Natural killer cell treated with Interleukin-12 subunit alpha and Interleukin-12 subunit beta and Interleukin-15 and Interleukin-18, amount 100 ng/mL, for 72 hours (primary cell): Measurements from ENCODE around the gene GEMIN2. TPM values are rescaled to one million over a fixed set of nuclear protein-coding genes. Genes with fewer than 3 reads are reported as not detected.
"Not testable (repeated sequence)": the region's sequence is repeated elsewhere in the genome, so short reads cannot be mapped to it uniquely, and the experiment has no call there.

ENCODE experiments used
- ATAC-seq, 2 donors: fragments of 150-1000 bp; cut with Tn5 transposase in 1 of 2; sonication (Bioruptor Pico), chemical (Tn5 transposase) in 1 of 2; 2 replicates each; pipeline ENCODE4 v1.10.0; 2021
- DNase-seq: peaks from one replicate; pipeline ENCODE4 v3.0.0; 2022; ENCODE audit warnings: low spot score
- H3K27ac Mint-ChIP-seq, 2 donors: 1 replicate in 1 of 2; 2 replicates in 1 of 2; pipeline ENCODE4 v1.8.0; 2022; ENCODE audit warnings: mixed read lengths in 2 of 2, mild to moderate bottlenecking in 1 of 2, moderate library complexity in 1 of 2
- H3K27me3 Mint-ChIP-seq, 2 donors: 1 replicate in 1 of 2; 2 replicates in 1 of 2; pipeline ENCODE4 v1.8.0; 2022; ENCODE audit warnings: mixed read lengths in 2 of 2
- H3K36me3 Mint-ChIP-seq: one replicate; pipeline ENCODE4 v1.8.0; 2022; ENCODE audit warnings: mixed read lengths
- H3K4me1 Mint-ChIP-seq, 2 donors: 1 replicate in 1 of 2; 2 replicates in 1 of 2; pipeline ENCODE4 v1.8.0; 2022; ENCODE audit warnings: low read depth in 2 of 2, mixed read lengths in 2 of 2, mild to moderate bottlenecking in 1 of 2
- H3K4me3 Mint-ChIP-seq: one replicate; pipeline ENCODE4 v1.8.0; 2022; ENCODE audit warnings: mixed read lengths
- H3K9me3 Mint-ChIP-seq: 2 replicates; pipeline ENCODE4 v1.8.0; 2022; ENCODE audit warnings: mixed read lengths
- total RNA-seq, 2 donors: library from RNA; stranded (reverse); gene quantifications; one replicate each; pipeline ENCODE4 v1.2.3, GENCODE V29; 2022

GEMIN2 gene
- total RNA-seq, 2 donors from 2014 or later = 15.6 to 29.7 TPM

DNA sequence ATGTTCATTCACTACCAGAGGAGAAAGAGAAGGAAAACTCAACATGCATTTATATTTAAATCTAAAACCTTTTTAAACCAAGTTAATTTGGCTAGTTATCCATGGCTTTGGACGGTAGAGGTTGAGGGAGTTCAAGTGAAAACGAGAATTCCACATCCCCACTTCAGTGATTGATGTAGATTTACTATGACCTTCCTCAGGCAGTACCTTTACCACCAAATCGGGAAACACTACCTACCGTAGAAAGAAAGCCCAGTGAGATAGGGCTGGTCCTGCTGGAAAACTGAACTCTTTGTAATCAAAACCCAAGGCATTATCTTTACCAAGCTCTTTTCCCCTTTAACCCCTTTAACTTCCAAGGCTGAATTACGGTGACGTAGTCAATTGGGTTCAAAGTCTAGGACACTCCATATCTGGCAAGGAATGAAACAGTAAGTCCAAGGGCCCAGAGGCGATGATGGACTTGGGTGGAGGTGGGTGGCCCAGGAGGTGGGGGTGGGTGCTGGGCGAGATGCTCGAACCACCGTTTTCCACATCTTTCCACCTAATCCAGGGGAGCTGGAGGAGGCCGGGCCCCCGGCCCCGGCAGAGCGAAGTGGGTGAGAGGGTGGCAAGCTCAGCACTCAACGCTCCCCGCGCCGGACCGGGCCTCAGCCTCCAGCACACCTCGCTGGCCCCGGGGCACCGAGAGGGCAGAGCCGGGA is 11.7 kb upstream of the GEMIN2 start:
- peak overlapping the region; percentile 90 to 96 for H3K27ac Mint-ChIP-seq
- no peaks in the 10 kb centered on the region for H3K27me3 Mint-ChIP-seq
- no peak for DNase-seq
- peak in 1 of 2 donors; percentile 50 for ATAC-seq
- H3K4me1 Mint-ChIP-seq = peaks cover 29 to 35% of the 10 kb centered on the region in 2 donors
- peak overlapping the region; percentile 95 for H3K4me3 Mint-ChIP-seq
- H3K9me3 Mint-ChIP-seq = no peaks in the 10 kb centered on the region
- H3K36me3 Mint-ChIP-seq = no peaks in the 10 kb centered on the region

GRCh38 chr14:39102969-39103957 is 10.9 kb upstream of the GEMIN2 start, which contains the start of gene SEC23A:
Gene SEC23A, minus strand, starts transcription at chr14:39103235. Its CDS starts 7,117 bp downstream, at chr14:39096118.
- peak; percentile 93 for DNase-seq
- no peaks in the 10 kb centered on the region for H3K9me3 Mint-ChIP-seq
- H3K4me3 Mint-ChIP-seq = peak within 1 kb of the TSS; percentile 95
- peak within 1 kb of the TSS; percentile 90 to 96 for H3K27ac Mint-ChIP-seq
- peak; percentile 99 for ATAC-seq
- H3K27me3 Mint-ChIP-seq = no peaks in the 10 kb centered on the region
- H3K36me3 Mint-ChIP-seq = no peaks in the 10 kb centered on the region
- peaks cover 25 to 29% of the 10 kb centered on the region in 2 donors for H3K4me1 Mint-ChIP-seq

DNA sequence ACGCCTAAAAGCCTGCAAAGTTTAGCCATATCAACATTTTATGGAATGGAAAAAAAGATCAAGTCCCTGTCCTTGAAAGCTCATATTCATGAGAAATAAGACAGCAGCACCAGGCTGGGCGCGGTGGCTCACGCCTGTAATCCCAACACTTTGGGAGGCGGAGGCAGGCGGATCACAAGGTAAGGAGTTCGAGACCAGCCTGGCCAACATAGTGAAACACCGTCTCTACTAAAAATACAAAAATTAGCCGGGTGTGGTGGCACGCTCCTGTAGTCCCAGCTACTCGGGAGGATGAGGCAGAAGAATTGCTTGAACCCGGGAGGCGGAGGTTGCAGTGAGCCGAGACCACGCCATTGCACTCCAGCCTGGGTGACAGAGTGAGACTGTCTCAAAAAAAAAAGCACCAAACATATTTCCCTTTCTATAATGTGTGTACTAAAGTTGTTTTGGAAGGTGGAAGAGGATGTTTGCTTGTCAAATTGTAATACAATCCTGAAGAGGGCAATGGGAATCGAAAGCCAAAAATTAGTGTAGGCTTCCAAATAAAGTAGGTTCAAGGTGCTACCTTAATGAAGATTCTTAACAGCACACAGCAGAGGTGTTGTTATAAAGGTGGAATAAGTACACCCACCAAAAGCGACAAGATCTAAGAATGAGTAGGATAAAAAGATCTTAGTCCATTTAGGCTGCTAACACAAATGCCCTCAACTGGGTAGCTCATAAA is 9.9 kb upstream of the GEMIN2 start:
- peaks cover 25 to 29% of the 10 kb centered on the region in 2 donors for H3K4me1 Mint-ChIP-seq

GRCh38 chr14:39107591-39107996 is 6.5 kb upstream of the GEMIN2 start:
- no peaks in the 10 kb centered on the region for H3K9me3 Mint-ChIP-seq
- no peak overlapping the region for H3K27ac Mint-ChIP-seq
- H3K4me3 Mint-ChIP-seq = no peak overlapping the region
- H3K4me1 Mint-ChIP-seq = peaks cover 12 to 13% of the 10 kb centered on the region in 2 donors
- ATAC-seq = no peak
- DNase-seq = no peak
- no peaks in the 10 kb centered on the region for H3K36me3 Mint-ChIP-seq
- peaks cover 0 to 5% of the 10 kb centered on the region in 2 donors for H3K27me3 Mint-ChIP-seq

More for the DNA sequence above, 9.9 kb upstream of the GEMIN2 start:
- not testable (repeated sequence) for H3K36me3 Mint-ChIP-seq, DNase-seq, ATAC-seq, H3K27me3 Mint-ChIP-seq, H3K9me3 Mint-ChIP-seq
- Mint-ChIP-seq H3K27ac (peak overlapping the region; percentile 90 to 96), H3K4me3 (peak overlapping the region; percentile 95)

GRCh38 chr14:39108791-39109190 is 5.3 kb upstream of the GEMIN2 start:
- peaks cover 0 to 5% of the 10 kb centered on the region in 2 donors for H3K27me3 Mint-ChIP-seq
- no peaks in the 10 kb centered on the region for H3K9me3 Mint-ChIP-seq
- no peak overlapping the region for H3K27ac Mint-ChIP-seq
- DNase-seq (no peak), ATAC-seq (no peak)
- peaks cover 7% of the 10 kb centered on the region in 2 donors for H3K4me1 Mint-ChIP-seq
- H3K4me3 Mint-ChIP-seq = no peak overlapping the region
- H3K36me3 Mint-ChIP-seq = no peaks in the 10 kb centered on the region

- DNase-seq = no peak
- Mint-ChIP-seq H3K36me3 (no peaks in the 10 kb centered on the region), H3K4me3 (no peak overlapping the region), H3K27ac (no peak overlapping the region), H3K9me3 (no peaks in the 10 kb centered on the region), H3K4me1 (peaks cover 8 to 10% of the 10 kb centered on the region in 2 donors), H3K27me3 (peaks cover 0 to 5% of the 10 kb centered on the region in 2 donors)
- ATAC-seq = no peak
These were observed 4.0 kb upstream of the GEMIN2 start for GRCh38 chr14:39109893-39110715.

DNA sequence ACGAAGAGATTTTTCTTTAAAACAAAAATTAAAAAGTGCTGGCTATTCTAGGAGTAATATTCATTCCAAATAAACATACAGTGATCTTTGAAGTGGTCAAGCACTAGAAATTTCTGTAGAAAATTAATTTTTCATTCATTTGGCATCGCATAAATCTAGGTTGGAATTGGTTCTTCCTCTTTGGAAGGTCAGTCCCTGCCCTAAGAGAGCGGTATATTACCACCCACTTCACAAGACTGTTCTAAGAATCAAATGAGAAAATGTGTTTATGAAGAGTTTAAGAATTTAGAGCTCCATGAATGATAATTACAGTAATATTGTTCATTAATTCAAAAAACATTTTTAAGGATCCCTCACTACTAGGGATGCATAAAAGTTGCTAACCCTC is 444 bp upstream of the GEMIN2 start:
- Mint-ChIP-seq H3K4me1 (peaks cover 10 to 11% of the 10 kb centered on the region in 2 donors), H3K9me3 (no peaks in the 10 kb centered on the region), H3K27ac (peak overlapping the region; percentile 87 to 96), H3K4me3 (peak overlapping the region; percentile 94), H3K36me3 (no peaks in the 10 kb centered on the region), H3K27me3 (peaks cover 0 to 5% of the 10 kb centered on the region in 2 donors)
- ATAC-seq = no peak
- DNase-seq = no peak

DNA sequence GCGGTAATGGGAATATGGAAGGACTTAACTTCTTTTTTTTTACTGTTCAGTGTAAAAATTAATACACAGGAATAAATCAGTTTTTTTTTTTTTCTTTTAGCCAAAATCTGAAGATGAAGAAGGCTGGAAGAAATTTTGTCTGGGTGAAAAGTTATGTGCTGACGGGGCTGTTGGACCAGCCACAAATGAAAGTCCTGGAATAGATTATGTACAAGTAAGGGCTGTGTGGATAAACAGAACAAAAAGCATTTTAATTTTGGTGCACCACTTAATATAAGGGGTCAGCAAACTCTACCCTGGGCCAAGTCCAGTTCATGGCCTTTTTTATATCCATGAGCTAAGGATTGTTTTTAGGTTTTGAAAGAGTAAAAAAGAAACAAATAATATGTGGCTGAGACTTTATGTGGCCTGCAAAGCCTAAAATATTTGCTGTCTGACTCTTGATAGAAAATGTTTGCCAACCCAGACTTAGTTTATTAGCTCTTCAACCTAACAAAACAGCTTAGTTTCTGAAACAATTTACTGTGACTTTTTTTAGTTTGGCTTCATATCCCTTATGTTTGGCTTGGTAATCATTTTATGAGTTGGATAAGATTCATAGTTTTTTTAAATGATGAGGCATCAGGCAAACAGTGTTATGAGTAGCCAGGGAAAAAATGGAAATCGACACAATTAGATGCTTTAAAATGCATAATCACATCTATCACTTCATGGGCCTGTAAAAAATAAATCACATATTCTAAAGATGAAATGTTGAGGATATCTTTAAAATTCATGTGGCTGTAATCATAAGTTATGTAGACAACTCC is 8.4 kb downstream of the GEMIN2 start:
- Mint-ChIP-seq H3K9me3 (no peaks in the 10 kb centered on the region), H3K27me3 (no peaks in the 10 kb centered on the region), H3K36me3 (peaks cover 10% of the 10 kb centered on the region), H3K4me1 (no peaks in the 10 kb centered on the region), H3K4me3 (no peak overlapping the region), H3K27ac (no peak overlapping the region)
- DNase-seq = no peak
- no peak for ATAC-seq

GRCh38 chr14:39137835-39138234 is 23.7 kb downstream of the GEMIN2 start:
- DNase-seq, H3K4me3 Mint-ChIP-seq, ATAC-seq, H3K36me3 Mint-ChIP-seq, H3K4me1 Mint-ChIP-seq, H3K27me3 Mint-ChIP-seq, H3K9me3 Mint-ChIP-seq: not testable (repeated sequence)
- H3K27ac Mint-ChIP-seq = peak overlapping the region in 1 of 2 donors; percentile 23

- ATAC-seq (no peak), DNase-seq (no peak)
- Mint-ChIP-seq H3K36me3 (peaks cover 8% of the 10 kb centered on the region), H3K4me1 (peaks cover 5 to 12% of the 10 kb centered on the region in 2 donors), H3K9me3 (no peaks in the 10 kb centered on the region), H3K27ac (peak overlapping the region in 1 of 2 donors; percentile 14), H3K4me3 (no peak overlapping the region), H3K27me3 (no peaks in the 10 kb centered on the region)
These were observed 24.3 kb downstream of the GEMIN2 start for GRCh38 chr14:39138440-39138839.

DNA sequence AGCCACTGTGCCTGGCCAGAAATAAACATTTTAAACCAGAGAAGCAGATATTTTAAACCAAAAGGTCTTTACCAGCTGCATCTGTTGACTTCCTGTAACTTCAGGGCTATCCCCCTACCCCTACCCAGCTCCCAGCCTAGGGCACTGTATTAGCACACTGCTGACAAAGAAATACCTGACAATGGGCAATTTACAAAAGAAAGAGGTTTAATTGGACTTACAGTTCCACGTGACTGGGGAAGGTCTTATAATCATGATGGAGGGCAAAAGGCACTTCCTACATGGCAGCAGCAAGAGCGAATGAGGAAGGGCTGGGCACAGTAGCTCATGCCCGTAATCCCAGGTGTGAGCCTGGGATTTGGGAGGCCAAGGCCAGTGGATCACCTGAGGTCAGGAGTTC is 26.0 kb downstream of the GEMIN2 start:
- no peaks in the 10 kb centered on the region for H3K27me3 Mint-ChIP-seq
- no peak overlapping the region for H3K4me3 Mint-ChIP-seq
- DNase-seq = no peak
- no peaks in the 10 kb centered on the region for H3K9me3 Mint-ChIP-seq
- H3K36me3 Mint-ChIP-seq = peaks cover 8% of the 10 kb centered on the region
- H3K27ac Mint-ChIP-seq = no peak overlapping the region
- H3K4me1 Mint-ChIP-seq = peaks cover 5 to 12% of the 10 kb centered on the region in 2 donors
- ATAC-seq = no peak

DNA sequence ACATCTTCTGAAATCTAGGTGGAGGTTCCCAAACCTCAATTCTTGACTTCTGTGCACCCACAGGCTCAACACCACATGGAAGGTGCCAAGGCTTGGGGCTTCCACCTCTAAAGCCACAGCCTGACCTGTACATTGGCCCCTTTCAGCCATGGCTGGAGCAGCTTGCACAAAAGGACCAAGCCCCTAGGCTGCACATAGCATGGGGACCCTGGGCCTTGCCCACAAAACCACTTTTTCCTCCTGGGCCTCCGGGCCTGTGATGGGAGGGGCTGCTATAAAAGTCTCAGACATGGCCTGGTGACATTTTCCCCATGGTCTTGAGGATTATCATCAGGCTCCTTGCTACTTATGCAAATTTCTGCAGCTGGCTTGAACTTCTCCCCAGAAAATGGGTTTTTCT is 27.5 kb downstream of the GEMIN2 start:
- not testable (repeated sequence) for H3K27me3 Mint-ChIP-seq, H3K9me3 Mint-ChIP-seq, DNase-seq, H3K27ac Mint-ChIP-seq, H3K36me3 Mint-ChIP-seq, ATAC-seq, H3K4me3 Mint-ChIP-seq
- H3K4me1 Mint-ChIP-seq = peaks cover 5 to 12% of the 10 kb centered on the region in 2 donors
